ENCODE data around the gene NUP107. TPM values are rescaled to one million over a fixed set of nuclear protein-coding genes. Genes with fewer than 3 reads are reported as not detected.

Gene NUP107
- total and polyA plus RNA-seq, 12 donors, result 9.9 to 25.7 (median 21.8) TPM

GRCh38 chr12:68790952-68791234 is 104.1 kb downstream of the NUP107 start:
- 63 to 66% methylated on average over 3 of the region's 3 CpGs for WGBS, 2 donors
- intact Hi-C loops (cut with DNase I), result no loop called here
- no peak for TF ChIP-seq CTCF (IDR thresholded peaks at IDR 0.05)

DNA sequence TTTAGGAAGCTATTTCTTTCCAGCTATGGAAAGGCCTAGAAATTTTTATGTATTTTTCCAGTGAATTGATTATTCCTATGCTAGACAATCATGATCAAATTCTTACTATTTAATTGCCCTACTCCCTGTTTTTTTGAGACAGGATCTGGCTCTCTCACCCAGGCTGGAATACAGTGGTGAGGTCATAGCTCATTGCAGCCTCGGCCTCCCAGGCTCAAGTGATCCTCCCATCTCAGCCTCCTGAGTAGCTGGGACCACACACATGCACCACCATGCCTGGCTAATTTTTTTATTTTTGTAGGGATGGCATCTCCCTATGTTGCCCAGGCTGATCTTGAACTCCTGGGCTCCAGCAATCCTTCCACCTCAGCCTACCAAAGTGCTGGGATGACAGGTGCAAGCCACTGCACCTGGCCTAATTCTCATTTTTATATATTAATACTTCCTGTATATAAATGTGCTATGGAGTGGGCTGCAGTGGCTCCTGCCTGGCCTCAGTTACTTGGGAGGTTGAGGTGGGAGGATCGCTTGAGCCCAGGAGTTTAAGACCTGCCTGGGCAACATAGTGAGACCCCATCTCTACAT is 105.2 kb downstream of the NUP107 start:
- ATAC-seq (no peak), DNase-seq (no peak)
- intact Hi-C loops (cut with DNase I), result no loop called here
- no peaks in the 10 kb centered on the region for H3K36me3 ChIP-seq
- no peaks in the 10 kb centered on the region for H3K9me3 ChIP-seq
- TF ChIP-seq CTCF (IDR thresholded peaks at IDR 0.05), result no peak
- peaks cover 0 to 16% (median 4%) of the 10 kb centered on the region in 9 donors for H3K4me1 ChIP-seq
- no peak overlapping the region for H3K27ac ChIP-seq
- no peak overlapping the region for H3K4me3 ChIP-seq
- H3K27me3 ChIP-seq, result no peaks in the 10 kb centered on the region
- WGBS, 2 donors, result 95 to 98% methylated on average over 2 of the region's 2 CpGs

More at GRCh38 chr12:68790952-68791234, 104.1 kb downstream of the NUP107 start:
- DNase-seq (no peak), ATAC-seq (no peak)
- Histone ChIP-seq H3K4me3 (no peak overlapping the region), H3K9me3 (no peaks in the 10 kb centered on the region), H3K36me3 (no peaks in the 10 kb centered on the region), H3K27me3 (no peaks in the 10 kb centered on the region), H3K27ac (no peak overlapping the region), H3K4me1 (peaks cover 0 to 27% (median 5%) of the 10 kb centered on the region in 9 donors)

- H3K9me3 ChIP-seq, result no peaks in the 10 kb centered on the region
- no peaks in the 10 kb centered on the region for H3K36me3 ChIP-seq
- no peak overlapping the region for H3K27ac ChIP-seq
- H3K4me3 ChIP-seq, result no peak overlapping the region
- DNase-seq (no peak), ATAC-seq (no peak)
- peaks cover 0 to 6% (median 0%) of the 10 kb centered on the region in 9 donors for H3K4me1 ChIP-seq
- intact Hi-C loops (cut with DNase I), result no loop called here
- H3K27me3 ChIP-seq, result no peaks in the 10 kb centered on the region
- no peak for TF ChIP-seq CTCF (IDR thresholded peaks at IDR 0.05)
- WGBS, 2 donors, result 68 to 77% methylated on average over 2 of the region's 2 CpGs
Measured at GRCh38 chr12:68792952-68793351, 106.2 kb downstream of the NUP107 start.

GRCh38 chr12:68793436-68793835 is 106.7 kb downstream of the NUP107 start:
- no peak for ATAC-seq
- WGBS, 2 donors, result 88 to 92% methylated on average over 4 of the region's 4 CpGs

More at GRCh38 chr12:68793436-68793835, 106.7 kb downstream of the NUP107 start:
- DNase-seq, result no peak
- Histone ChIP-seq H3K27ac (no peak overlapping the region), H3K36me3 (no peaks in the 10 kb centered on the region), H3K9me3 (no peaks in the 10 kb centered on the region), H3K4me3 (no peak overlapping the region), H3K4me1 (peaks cover 0 to 2% (median 0%) of the 10 kb centered on the region in 9 donors), H3K27me3 (no peaks in the 10 kb centered on the region)
- no peak for TF ChIP-seq CTCF (IDR thresholded peaks at IDR 0.05)
- intact Hi-C loops (cut with DNase I), result no loop called here
